Non-pigmented ciliary epithelial cell (primary cell): ENCODE results near the gene TAF5L.

Source experiments
- DNase-seq: peaks from one replicate; pipeline ENCODE4 v3.0.0-alpha.2; 2010; ENCODE audit warnings: low read depth

Gene TAF5L

GRCh38 chr1:229625915-229626831 lies at the start of gene TAF5L, which contains the start of gene URB2:
Gene TAF5L, minus strand, starts transcription at chr1:229626122. Its CDS starts 11,640 bp downstream, at chr1:229614482.
Gene URB2, plus strand, starts transcription at chr1:229626247. Its CDS starts 1,387 bp downstream, at chr1:229627634.
- peak; percentile 31 for DNase-seq

GRCh38 chr1:229675396-229675795 lies 49.5 kb upstream of the TAF5L start:
- DNase-seq, result no peak

GRCh38 chr1:229674042-229674441 lies 48.1 kb upstream of the TAF5L start:
- no peak for DNase-seq

GRCh38 chr1:229672246-229672645 lies 46.3 kb upstream of the TAF5L start:
- DNase-seq, result no peak

- no peak for DNase-seq
Measured at GRCh38 chr1:229671310-229671709, 45.4 kb upstream of the TAF5L start.

- DNase-seq, result no peak
Measured at GRCh38 chr1:229669333-229669732, 43.4 kb upstream of the TAF5L start.

- DNase-seq, result no peak
Measured at GRCh38 chr1:229666585-229666984, 40.7 kb upstream of the TAF5L start.

GRCh38 chr1:229665912-229666558 lies 40.1 kb upstream of the TAF5L start:
- DNase-seq, result no peak

GRCh38 chr1:229664133-229664689 lies 38.3 kb upstream of the TAF5L start:
- DNase-seq, result peak; percentile 43

- no peak for DNase-seq
Measured at GRCh38 chr1:229661897-229662296, 36.0 kb upstream of the TAF5L start.

- DNase-seq, result peak; percentile 22
Measured at GRCh38 chr1:229661022-229661877, 35.3 kb upstream of the TAF5L start.

GRCh38 chr1:229657993-229658755 lies 32.3 kb upstream of the TAF5L start:
- no peak for DNase-seq

GRCh38 chr1:229655781-229656180 lies 29.9 kb upstream of the TAF5L start:
- DNase-seq, result no peak

- no peak for DNase-seq
Measured at GRCh38 chr1:229653420-229653819, 27.5 kb upstream of the TAF5L start.

GRCh38 chr1:229651546-229651945 lies 25.6 kb upstream of the TAF5L start:
- no peak for DNase-seq

- DNase-seq, result no peak
Measured at GRCh38 chr1:229650045-229650444, 24.1 kb upstream of the TAF5L start.

GRCh38 chr1:229648406-229648805 lies 22.5 kb upstream of the TAF5L start:
- no peak for DNase-seq

- DNase-seq, result no peak
Measured at GRCh38 chr1:229645324-229645993, 19.5 kb upstream of the TAF5L start.

GRCh38 chr1:229643996-229644745 lies 18.2 kb upstream of the TAF5L start:
- DNase-seq, result no peak

GRCh38 chr1:229642970-229643369 lies 17.0 kb upstream of the TAF5L start:
- DNase-seq, result no peak
